Esophagus muscularis mucosa (tissue), 4 donors: ENCODE data around the gene SGF29. TPM values are rescaled to one million over a fixed set of nuclear protein-coding genes. Genes with fewer than 3 reads are reported as not detected.
"Not testable (repeated sequence)": the region's sequence is repeated elsewhere in the genome, so short reads cannot be mapped to it uniquely, and the experiment has no call there.

Experiments used
- DNase-seq: peaks from one replicate; pipeline ENCODE4 v3.0.0-alpha.2; 2017; ENCODE audit errors: extremely low spot score
- H3K27ac ChIP-seq, 4 donors: fragments of 200-600 bp; sonication (generic); replicated peaks in 1 of 4; 1 replicate in 3 of 4; 2 replicates in 1 of 4; pipeline ENCODE4 v1.5.1; 2016 to 2019; ENCODE audit warnings: mild to moderate bottlenecking in 1 of 4
- H3K27me3 ChIP-seq, 4 donors: fragments of 200-600 bp; sonication (generic); one replicate each; pipeline versions ENCODE4 v1.5.1 to v1.6.0; 2016 to 2019
- H3K36me3 ChIP-seq, 4 donors: fragments of 200-600 bp; sonication (generic); one replicate each; pipeline ENCODE4 v1.5.1; 2016 to 2019
- H3K4me1 ChIP-seq, 4 donors: fragments of 200-600 bp; sonication (generic); one replicate each; pipeline ENCODE4 v1.5.1; 2016 to 2019
- H3K4me3 ChIP-seq, 4 donors: fragments of 200-600 bp; sonication (generic); 1 replicate in 2 of 4; 2 replicates in 2 of 4; pipeline ENCODE4 v1.5.1; 2016 to 2019; ENCODE audit warnings: mild to moderate bottlenecking in 4 of 4, moderate library complexity in 1 of 4
- H3K9me3 ChIP-seq, 4 donors: fragments of 200-600 bp; sonication (generic); 1 replicate in 3 of 4; 2 replicates in 1 of 4; pipeline ENCODE4 v1.5.1; 2016 to 2019
- EP300 ChIP-seq: sonication (generic); formaldehyde crosslinking; IDR thresholded peaks from one replicate; pipeline ENCODE4 v1.6.1; 2017; ENCODE audit warnings: antibody characterized with exemption
- POLR2A ChIP-seq: fragments of 450-650 bp; IDR thresholded peaks from one replicate; pipeline ENCODE4 v1.6.1; 2017; ENCODE audit warnings: antibody characterized with exemption, moderate library complexity, mild to moderate bottlenecking, low read depth
- POLR2AphosphoS5 ChIP-seq, 2 donors: sonication (generic); formaldehyde crosslinking; IDR thresholded peaks; one replicate each; pipeline ENCODE4 v1.6.1; 2017; ENCODE audit warnings: antibody characterized with exemption in 2 of 2
- WGBS: methylation state at CpG from one replicate; pipeline ENCODE4 v1.1.5; 2018; 5-methylcytosine and 5-hydroxymethylcytosine counted together
- intact Hi-C: fragments of 100-400 bp; cut with DNase I; formaldehyde crosslinking; loops from one replicate; pipeline ENCODE4 v1.15.1; 2023
- total RNA-seq, 4 donors: library from RNA; depleted of rRNA; stranded (reverse); fragments of >200 nt; gene quantifications; one replicate each; pipeline versions ENCODE4 v1.1.0 to v1.2.1, GENCODE V29; 2016
- TF ChIP-seq, protein P1 (sequence below), 3 experiments: fragments of 200-600 bp in 2 of 3; fragments of 450-650 bp in 1 of 3; sonication (generic) in 2 of 3; IDR thresholded peaks; one replicate each; pipeline ENCODE4 v1.5.1; 2017 to 2019; ENCODE audit warnings: antibody characterized with exemption in 3 of 3, mild to moderate bottlenecking in 2 of 3, moderate library complexity in 1 of 3

SGF29 gene
- total RNA-seq, 4 donors from 2014 or later, result 33.2 to 43.4 (median 39.9) TPM

DNA sequence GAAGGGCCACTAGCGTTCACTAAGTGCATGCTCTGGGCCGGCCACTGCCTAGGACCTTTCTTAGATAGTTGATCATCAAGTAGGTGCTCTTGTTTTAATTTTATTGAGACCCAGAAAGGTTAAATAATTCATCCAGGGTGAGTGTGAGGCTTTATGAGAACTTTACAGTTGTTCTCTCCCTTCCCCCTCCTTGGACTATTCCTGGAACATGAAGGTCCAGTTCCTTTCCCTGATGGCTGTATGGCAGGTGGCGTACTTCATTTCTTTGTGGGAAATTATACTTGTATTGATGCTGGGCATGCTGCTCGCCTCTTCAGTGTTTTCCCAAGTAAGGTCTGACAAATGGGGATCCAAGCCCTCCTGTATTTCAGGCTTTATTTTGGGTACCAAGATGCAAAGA is 8.5 kb downstream of the SGF29 start:
- H3K4me1 ChIP-seq, result peaks cover 0 to 8% (median 4%) of the 10 kb centered on the region in 4 donors
- H3K27ac ChIP-seq, result no peak overlapping the region
- 98% methylated on average over 4 of the region's 4 CpGs for WGBS
- H3K27me3 ChIP-seq, result no peaks in the 10 kb centered on the region
- TF ChIP-seq, protein P1, sequence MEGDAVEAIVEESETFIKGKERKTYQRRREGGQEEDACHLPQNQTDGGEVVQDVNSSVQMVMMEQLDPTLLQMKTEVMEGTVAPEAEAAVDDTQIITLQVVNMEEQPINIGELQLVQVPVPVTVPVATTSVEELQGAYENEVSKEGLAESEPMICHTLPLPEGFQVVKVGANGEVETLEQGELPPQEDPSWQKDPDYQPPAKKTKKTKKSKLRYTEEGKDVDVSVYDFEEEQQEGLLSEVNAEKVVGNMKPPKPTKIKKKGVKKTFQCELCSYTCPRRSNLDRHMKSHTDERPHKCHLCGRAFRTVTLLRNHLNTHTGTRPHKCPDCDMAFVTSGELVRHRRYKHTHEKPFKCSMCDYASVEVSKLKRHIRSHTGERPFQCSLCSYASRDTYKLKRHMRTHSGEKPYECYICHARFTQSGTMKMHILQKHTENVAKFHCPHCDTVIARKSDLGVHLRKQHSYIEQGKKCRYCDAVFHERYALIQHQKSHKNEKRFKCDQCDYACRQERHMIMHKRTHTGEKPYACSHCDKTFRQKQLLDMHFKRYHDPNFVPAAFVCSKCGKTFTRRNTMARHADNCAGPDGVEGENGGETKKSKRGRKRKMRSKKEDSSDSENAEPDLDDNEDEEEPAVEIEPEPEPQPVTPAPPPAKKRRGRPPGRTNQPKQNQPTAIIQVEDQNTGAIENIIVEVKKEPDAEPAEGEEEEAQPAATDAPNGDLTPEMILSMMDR (IDR thresholded peaks at IDR 0.05), result no peak
- TF ChIP-seq EP300 (no peak), POLR2A (no peak), POLR2AphosphoS5 (IDR thresholded peaks at IDR 0.05) (no peak)
- intact Hi-C loops, result no loop called here
- H3K9me3 ChIP-seq, result peaks cover 0 to 3% (median under 1%) of the 10 kb centered on the region in 4 donors
- no peak for DNase-seq
- H3K36me3 ChIP-seq, result peaks cover 6 to 26% (median 22%) of the 10 kb centered on the region in 4 donors
- H3K4me3 ChIP-seq, result no peak overlapping the region

DNA sequence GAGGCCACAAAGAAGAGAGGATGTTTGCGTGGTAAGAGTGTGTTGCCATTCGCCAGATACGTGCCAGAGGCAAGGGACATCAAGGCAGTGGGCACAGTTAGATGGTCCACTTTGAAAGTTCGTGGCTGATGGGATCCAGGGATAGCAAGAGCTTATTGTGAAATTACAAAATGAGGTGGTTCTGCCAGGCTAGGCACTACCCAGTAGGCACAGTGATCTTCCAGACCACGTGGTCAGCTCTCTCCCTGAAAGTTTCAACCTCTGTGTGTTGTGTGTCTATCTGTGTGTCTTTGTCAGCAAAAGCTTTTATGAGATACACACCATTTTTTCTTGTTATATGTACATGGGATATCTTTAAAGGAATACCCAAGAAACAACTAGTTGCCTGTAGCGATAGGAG is 9.5 kb downstream of the SGF29 start:
- Histone ChIP-seq H3K27me3 (no peaks in the 10 kb centered on the region), H3K4me1 (peaks cover 0 to 8% (median 4%) of the 10 kb centered on the region in 4 donors), H3K9me3 (peaks cover 0 to 6% (median 3%) of the 10 kb centered on the region in 4 donors), H3K36me3 (peaks cover 6 to 17% (median 15%) of the 10 kb centered on the region in 4 donors), H3K4me3 (no peak overlapping the region), H3K27ac (no peak overlapping the region)
- 91% methylated on average over 6 of the region's 6 CpGs for WGBS
- TF ChIP-seq EP300 (no peak), POLR2AphosphoS5 (IDR thresholded peaks at IDR 0.05) (no peak), POLR2A (no peak)
- TF ChIP-seq, protein P1 (IDR thresholded peaks at IDR 0.05), result no peak
- intact Hi-C loops, result no loop called here
- DNase-seq, result no peak

DNA sequence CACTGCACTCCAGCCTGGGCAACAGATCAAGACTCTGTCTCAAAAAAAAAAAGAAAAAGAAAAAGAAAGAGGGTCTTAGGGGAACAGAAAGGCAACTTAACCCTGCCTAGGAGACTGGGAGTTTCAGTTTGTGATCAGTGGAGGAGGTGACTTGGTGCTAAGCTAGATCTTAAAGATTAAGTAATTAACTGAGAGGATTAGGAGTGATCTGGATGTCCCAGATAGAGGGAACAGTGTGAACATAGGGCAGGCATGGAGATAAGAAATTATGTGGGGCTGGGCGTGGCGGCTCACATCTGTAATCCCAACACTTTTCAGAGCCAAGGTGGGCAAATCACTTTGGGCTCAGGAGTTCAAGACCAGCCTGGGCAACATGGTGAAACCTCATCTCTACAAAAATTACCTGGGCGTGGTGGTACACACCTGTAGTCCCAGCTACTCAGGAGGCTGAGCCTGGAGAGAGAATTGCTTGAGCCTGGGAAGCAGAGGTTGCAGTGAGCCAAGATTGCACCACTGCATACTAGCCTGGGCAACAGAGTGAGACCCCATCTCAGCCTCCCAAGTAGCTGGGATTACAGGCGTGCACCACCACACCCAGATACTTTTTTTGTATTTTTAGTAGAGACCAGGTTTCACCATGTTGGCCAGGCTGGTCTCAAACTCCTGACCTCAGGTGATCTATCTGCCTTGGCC is 12.7 kb downstream of the SGF29 start:
- H3K27me3 ChIP-seq, intact Hi-C loops, H3K27ac ChIP-seq, H3K4me1 ChIP-seq, H3K9me3 ChIP-seq, H3K4me3 ChIP-seq, H3K36me3 ChIP-seq, DNase-seq: not testable (repeated sequence)
- WGBS, result 100% methylated on average over 4 of the region's 4 CpGs

DNA sequence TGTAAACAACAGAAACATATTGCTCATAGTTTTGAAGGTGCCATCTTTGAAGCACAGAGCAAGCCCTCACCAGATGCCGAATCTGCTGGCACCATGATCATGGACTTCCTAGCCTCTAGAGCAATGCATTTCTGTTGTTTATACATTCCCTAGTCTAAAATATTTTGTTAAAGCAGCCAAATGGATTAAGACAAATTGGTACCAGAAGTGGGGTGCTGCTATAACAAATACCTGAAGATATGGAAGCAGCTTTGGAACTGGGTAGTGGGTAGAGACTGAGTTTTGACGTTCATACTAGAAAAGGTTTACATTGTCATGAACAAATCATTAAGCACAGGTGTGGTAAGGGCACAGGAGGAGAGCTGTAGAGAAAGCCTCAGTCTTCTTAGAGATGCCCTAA is 13.6 kb downstream of the SGF29 start:
- Histone ChIP-seq H3K4me3 (no peak overlapping the region), H3K4me1 (peaks cover 3 to 9% (median 6%) of the 10 kb centered on the region in 4 donors), H3K27ac (no peak overlapping the region), H3K36me3 (peaks cover 0 to 7% (median 0%) of the 10 kb centered on the region in 4 donors), H3K9me3 (peaks cover 0 to 6% (median 3%) of the 10 kb centered on the region in 4 donors), H3K27me3 (no peaks in the 10 kb centered on the region)
- TF ChIP-seq POLR2A (no peak), POLR2AphosphoS5 (IDR thresholded peaks at IDR 0.05) (no peak), EP300 (no peak)
- TF ChIP-seq, protein P1 (IDR thresholded peaks at IDR 0.05), result no peak
- WGBS, result 89% methylated on average over 2 of the region's 2 CpGs
- intact Hi-C loops, result no loop called here
- no peak for DNase-seq

DNA sequence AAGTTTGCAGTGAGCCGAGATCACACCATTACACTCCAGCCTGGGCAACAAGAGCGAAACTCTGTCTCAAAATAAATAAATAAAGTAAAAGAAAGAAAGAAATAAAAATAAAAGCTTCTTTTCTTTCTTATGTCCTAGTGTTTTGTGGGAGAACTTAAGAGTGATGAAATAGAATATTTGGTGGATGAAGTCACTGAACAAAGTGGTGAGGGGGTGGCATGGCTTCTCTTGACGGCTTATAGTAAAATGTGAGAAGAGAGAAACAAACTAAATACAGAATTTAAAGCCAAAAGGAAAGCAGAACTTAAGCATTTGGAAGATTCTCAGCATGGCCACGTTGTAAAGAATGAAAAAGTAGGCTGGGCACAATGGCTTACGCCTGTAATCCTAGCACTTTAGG is 15.3 kb downstream of the SGF29 start:
- Histone ChIP-seq H3K27me3 (no peaks in the 10 kb centered on the region), H3K4me3 (no peak overlapping the region), H3K27ac (no peak overlapping the region), H3K4me1 (peaks cover 12 to 25% (median 23%) of the 10 kb centered on the region in 4 donors), H3K9me3 (peaks cover 0 to 6% (median 3%) of the 10 kb centered on the region in 4 donors), H3K36me3 (peaks cover 0 to 7% (median 2%) of the 10 kb centered on the region in 4 donors)
- intact Hi-C loops, result no loop called here
- WGBS, result 84% methylated on average over 5 of the region's 5 CpGs
- TF ChIP-seq, protein P1 (IDR thresholded peaks at IDR 0.05), result no peak
- no peak for TF ChIP-seq POLR2A
- TF ChIP-seq POLR2AphosphoS5 (IDR thresholded peaks at IDR 0.05), result no peak
- no peak for DNase-seq
